Fibroblast of lung (primary cell): ENCODE measurements around the gene PXN. TPM values are rescaled to one million over a fixed set of nuclear protein-coding genes. Genes with fewer than 3 reads are reported as not detected.
"Not testable (repeated sequence)": the region's sequence is repeated elsewhere in the genome, so short reads cannot be mapped to it uniquely, and the experiment has no call there.

Source experiments
- DNase-seq, 2 donors: peaks; one replicate each; pipeline versions ENCODE4 v3.0.0 to v3.0.0-alpha.2; 2010; ENCODE audit warnings: low read depth in 2 of 2
- H2AFZ ChIP-seq: 2 replicates; pipeline ENCODE4 v1.5.1; 2012; ENCODE audit warnings: low read length, control low read depth, inconsistent platforms
- H3K27ac ChIP-seq: 2 replicates; pipeline ENCODE4 v1.5.1; 2011; ENCODE audit warnings: low read length, control low read depth; ENCODE audit not compliant: insufficient read depth
- H3K27me3 ChIP-seq: 2 replicates; pipeline ENCODE4 v1.5.1; 2011; ENCODE audit warnings: mild to moderate bottlenecking, low read length; ENCODE audit not compliant: control insufficient read depth, insufficient read depth
- H3K36me3 ChIP-seq: 2 replicates; pipeline ENCODE4 v1.5.1; 2011; ENCODE audit warnings: low read length; ENCODE audit not compliant: control insufficient read depth, insufficient read depth
- H3K4me1 ChIP-seq: 2 replicates; pipeline ENCODE4 v1.5.1; 2011; ENCODE audit warnings: low read length; ENCODE audit not compliant: control insufficient read depth, insufficient read depth; ENCODE audit errors: extremely low read depth
- H3K4me2 ChIP-seq: 2 replicates; pipeline ENCODE4 v1.5.1; 2011; ENCODE audit warnings: low read length, control low read depth; ENCODE audit not compliant: insufficient read depth; ENCODE audit errors: extremely low read depth
- H3K4me3 ChIP-seq, 4 experiments: fragments of 200-600 bp in 1 of 4; sonication (generic) in 1 of 4; replicated peaks in 1 of 4; 2 replicates each; pipeline ENCODE4 v1.5.1; 2011 to 2016; ENCODE audit warnings: low read length in 4 of 4, low read depth in 3 of 4, mild to moderate bottlenecking in 3 of 4, control low read depth in 2 of 4, inconsistent platforms in 1 of 4, mixed read lengths in 1 of 4; ENCODE audit not compliant: insufficient read depth in 1 of 4; ENCODE audit errors: control extremely low read depth in 1 of 4
- H3K79me2 ChIP-seq: 2 replicates; pipeline ENCODE4 v1.5.1; 2012; ENCODE audit warnings: mild to moderate bottlenecking, low read length, inconsistent platforms; ENCODE audit not compliant: control insufficient read depth, insufficient read depth
- H3K9ac ChIP-seq: 2 replicates; pipeline ENCODE4 v1.5.1; 2011; ENCODE audit warnings: mild to moderate bottlenecking, low read length, control low read depth; ENCODE audit not compliant: insufficient read depth
- H3K9me3 ChIP-seq: 2 replicates; pipeline ENCODE4 v1.5.1; 2012; ENCODE audit warnings: low read depth, low read length; ENCODE audit not compliant: control insufficient read depth, insufficient read depth
- H4K20me1 ChIP-seq: 2 replicates; pipeline ENCODE4 v1.5.1; 2011; ENCODE audit warnings: low read length; ENCODE audit not compliant: control insufficient read depth, insufficient read depth; ENCODE audit errors: extremely low read depth
- EZH2 ChIP-seq: IDR thresholded peaks from 2 replicates; pipeline ENCODE4 v1.5.1; 2012; ENCODE audit warnings: low read length, control low read depth, mild to moderate bottlenecking; ENCODE audit errors: missing control alignments
- polyA plus RNA-seq, 2 donors: library from polyadenylated mRNA; depleted of rRNA in 1 of 2; stranded (reverse) in 1 of 2; unstranded in 1 of 2; fragments of >200 nt; gene quantifications; 2 replicates each; pipeline ENCODE4 v1.2.1, GENCODE V29; 2011 to 2012; ENCODE audit warnings: missing spikeins in 1 of 2
- total RNA-seq: library from RNA; depleted of rRNA; stranded (reverse); fragments of >200 nt; gene quantifications from 2 replicates; pipeline ENCODE4 v1.2.1, GENCODE V29; 2014
- TF ChIP-seq, protein P1 (sequence below), 2 donors: IDR thresholded peaks in 1 of 2; conservative IDR thresholded peaks in 1 of 2; 1 replicate in 1 of 2; 2 replicates in 1 of 2; pipeline ENCODE4 v1.5.1; 2011 to 2012; ENCODE audit warnings: low read length in 2 of 2, control low read depth in 1 of 2, inconsistent platforms in 1 of 2, low read depth in 1 of 2, mild to moderate bottlenecking in 1 of 2

Gene PXN
- total and polyA plus RNA-seq, 2 donors (not counting 1 experiment from before 2014, with no cell fraction given): 21.5 to 31.4 TPM

DNA sequence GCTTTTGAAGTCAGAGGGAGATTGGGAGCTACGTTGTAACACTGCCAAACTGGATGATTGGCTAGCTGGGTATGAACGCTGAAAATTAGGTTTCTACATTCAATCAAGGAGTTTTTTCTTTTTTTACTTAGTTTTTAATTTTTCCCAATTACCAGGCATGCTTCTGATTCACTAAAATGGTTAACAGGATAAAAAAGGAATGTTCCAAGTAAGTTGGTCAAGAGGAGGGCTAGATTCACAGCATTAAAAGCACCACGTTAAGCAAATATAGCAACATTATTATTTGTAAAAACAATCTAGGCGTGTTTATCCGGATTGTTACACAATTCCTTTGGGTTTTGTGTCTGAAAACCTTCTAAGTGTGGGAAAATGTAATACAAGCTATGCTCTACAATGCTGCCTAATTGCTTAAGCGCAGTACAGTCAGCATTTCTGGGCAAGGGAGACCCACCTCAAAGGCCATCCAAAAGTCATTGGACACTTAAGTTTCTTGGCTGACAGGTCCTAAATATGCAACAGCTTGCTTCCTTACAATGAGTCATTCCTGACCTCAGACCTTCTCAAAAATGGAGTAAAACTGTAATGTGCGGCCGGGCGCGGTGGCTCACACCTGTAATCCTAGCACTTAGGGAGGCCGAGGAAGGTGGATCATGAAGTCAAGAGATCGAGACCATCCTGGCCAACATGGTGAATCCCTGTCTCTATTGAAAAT, 65.8 kb downstream of the PXN start:
- no peaks in the 10 kb centered on the region for H3K27me3 ChIP-seq
- no peaks in the 10 kb centered on the region for H4K20me1 ChIP-seq
- peak overlapping the region; percentile 75 to 99 (median 98) for H3K4me3 ChIP-seq
- no peaks in the 10 kb centered on the region for H3K9me3 ChIP-seq
- H3K27ac ChIP-seq: peak overlapping the region; percentile 95
- H2AFZ ChIP-seq: no peak overlapping the region
- peak; percentile 90 to 98 for DNase-seq
- TF ChIP-seq, protein P1, sequence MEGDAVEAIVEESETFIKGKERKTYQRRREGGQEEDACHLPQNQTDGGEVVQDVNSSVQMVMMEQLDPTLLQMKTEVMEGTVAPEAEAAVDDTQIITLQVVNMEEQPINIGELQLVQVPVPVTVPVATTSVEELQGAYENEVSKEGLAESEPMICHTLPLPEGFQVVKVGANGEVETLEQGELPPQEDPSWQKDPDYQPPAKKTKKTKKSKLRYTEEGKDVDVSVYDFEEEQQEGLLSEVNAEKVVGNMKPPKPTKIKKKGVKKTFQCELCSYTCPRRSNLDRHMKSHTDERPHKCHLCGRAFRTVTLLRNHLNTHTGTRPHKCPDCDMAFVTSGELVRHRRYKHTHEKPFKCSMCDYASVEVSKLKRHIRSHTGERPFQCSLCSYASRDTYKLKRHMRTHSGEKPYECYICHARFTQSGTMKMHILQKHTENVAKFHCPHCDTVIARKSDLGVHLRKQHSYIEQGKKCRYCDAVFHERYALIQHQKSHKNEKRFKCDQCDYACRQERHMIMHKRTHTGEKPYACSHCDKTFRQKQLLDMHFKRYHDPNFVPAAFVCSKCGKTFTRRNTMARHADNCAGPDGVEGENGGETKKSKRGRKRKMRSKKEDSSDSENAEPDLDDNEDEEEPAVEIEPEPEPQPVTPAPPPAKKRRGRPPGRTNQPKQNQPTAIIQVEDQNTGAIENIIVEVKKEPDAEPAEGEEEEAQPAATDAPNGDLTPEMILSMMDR (conservative IDR thresholded peaks at IDR 0.05 in 1 of 2, IDR thresholded peaks at IDR 0.05 in 1 of 2; ENCODE audit: low read depth in 1 of 2, low read length in 2 of 2): no peak
- no peak for TF ChIP-seq EZH2
- H3K36me3 ChIP-seq: peaks cover 17% of the 10 kb centered on the region
- H3K79me2 ChIP-seq: peaks cover 40% of the 10 kb centered on the region
- peaks cover 20% of the 10 kb centered on the region for H3K4me1 ChIP-seq
- peak overlapping the region; percentile 98 for H3K9ac ChIP-seq
- peak overlapping the region; percentile 80 for H3K4me2 ChIP-seq

DNA sequence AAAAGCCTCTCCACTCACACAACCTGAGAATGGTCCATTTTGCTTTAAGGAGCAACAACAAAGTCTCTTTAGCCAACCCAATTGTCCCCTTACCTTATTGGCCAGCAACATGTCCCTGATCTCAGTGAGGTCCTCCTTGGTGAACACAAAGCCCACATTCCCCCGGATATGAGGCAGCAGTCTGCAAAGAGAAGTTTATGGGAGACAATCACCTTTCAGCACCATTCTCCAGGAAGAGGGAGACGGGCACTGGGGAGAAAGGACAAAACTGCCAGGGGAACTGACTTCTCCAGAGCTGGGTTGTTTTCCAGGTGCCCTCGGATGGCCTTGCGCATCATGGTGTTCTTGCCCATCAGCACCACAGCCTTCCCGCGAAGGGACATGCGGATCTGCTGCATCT, 66.5 kb downstream of the PXN start:
- DNase-seq: no peak
- no peak overlapping the region for H3K9ac ChIP-seq
- peaks cover 46% of the 10 kb centered on the region for H3K79me2 ChIP-seq
- H4K20me1 ChIP-seq: no peaks in the 10 kb centered on the region
- no peak for TF ChIP-seq EZH2
- H3K4me1 ChIP-seq: peaks cover 21% of the 10 kb centered on the region
- H3K4me2 ChIP-seq: peak overlapping the region; percentile 80
- H3K4me3 ChIP-seq: peak overlapping the region; percentile 75 to 99 (median 98)
- H3K27ac ChIP-seq: peak overlapping the region; percentile 95
- H3K27me3 ChIP-seq: no peaks in the 10 kb centered on the region
- no peak overlapping the region for H2AFZ ChIP-seq
- peaks cover 17% of the 10 kb centered on the region for H3K36me3 ChIP-seq
- H3K9me3 ChIP-seq: no peaks in the 10 kb centered on the region

DNA sequence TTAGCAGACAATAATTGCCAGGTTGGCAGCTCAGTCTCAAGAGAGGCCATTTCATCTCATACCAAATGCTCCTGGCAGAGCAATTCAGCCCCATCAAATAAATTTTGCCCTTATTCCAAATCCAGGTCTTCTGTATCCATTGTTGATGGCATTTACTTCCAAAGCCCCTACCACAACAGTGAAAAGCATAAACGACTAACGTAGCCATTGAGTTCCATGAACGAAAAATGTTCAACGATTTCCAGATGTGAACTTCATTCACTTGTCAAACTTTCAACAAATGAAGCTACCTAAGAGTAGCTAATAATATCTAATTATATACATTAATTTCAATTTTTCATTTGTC, 68.0 kb downstream of the PXN start:
- peak overlapping the region; percentile 45 for H3K4me2 ChIP-seq
- peaks cover 17% of the 10 kb centered on the region for H3K36me3 ChIP-seq
- no peak overlapping the region for H3K9ac ChIP-seq
- no peaks in the 10 kb centered on the region for H4K20me1 ChIP-seq
- no peak overlapping the region for H3K4me3 ChIP-seq
- peaks cover 61% of the 10 kb centered on the region for H3K79me2 ChIP-seq
- H3K27ac ChIP-seq: no peak overlapping the region
- H3K4me1 ChIP-seq: peaks cover 22% of the 10 kb centered on the region
- TF ChIP-seq, protein P1 (conservative IDR thresholded peaks at IDR 0.05 in 1 of 2, IDR thresholded peaks at IDR 0.05 in 1 of 2; ENCODE audit: low read depth in 1 of 2, low read length in 2 of 2): no peak
- no peak for TF ChIP-seq EZH2
- DNase-seq: no peak
- H3K9me3 ChIP-seq: no peaks in the 10 kb centered on the region
- H2AFZ ChIP-seq: no peak overlapping the region
- H3K27me3 ChIP-seq: no peaks in the 10 kb centered on the region

DNA sequence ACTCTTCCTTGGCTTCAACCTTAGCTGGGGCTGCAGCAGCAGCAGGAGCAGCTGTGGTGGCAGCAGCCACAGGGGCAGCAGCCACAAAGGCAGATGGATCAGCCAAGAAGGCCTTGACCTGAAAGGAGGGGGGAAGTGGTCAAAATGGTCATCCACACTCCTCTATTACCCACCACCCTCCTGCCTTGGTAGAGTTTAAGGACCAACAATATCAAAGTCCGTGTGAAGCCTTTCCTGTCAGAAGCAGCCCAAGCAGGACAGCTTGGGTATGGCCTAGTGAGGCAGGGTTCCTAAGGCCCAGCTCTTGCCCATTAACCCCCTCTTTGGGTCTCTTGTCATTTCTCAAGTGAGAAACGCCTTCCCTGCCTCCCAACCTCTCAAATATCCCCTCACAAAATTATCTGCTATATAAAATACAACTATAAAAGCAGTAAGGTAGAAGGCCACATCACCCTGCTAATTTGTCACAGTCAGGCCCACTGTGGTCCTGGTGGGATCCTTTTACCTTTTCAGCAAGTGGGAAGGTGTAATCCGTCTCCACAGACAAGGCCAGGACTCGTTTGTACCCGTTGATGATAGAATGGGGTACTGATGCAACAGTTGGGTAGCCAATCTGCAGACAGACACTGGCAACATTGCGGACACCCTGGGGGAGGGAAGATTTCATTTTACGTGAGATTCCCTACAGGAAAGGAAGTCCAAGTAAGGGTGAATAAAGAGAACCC, 68.6 kb downstream of the PXN start:
- Histone ChIP-seq H3K4me1 (peaks cover 22% of the 10 kb centered on the region), H3K4me2 (peak overlapping the region; percentile 45), H3K79me2 (peaks cover 64% of the 10 kb centered on the region), H3K36me3 (peaks cover 17% of the 10 kb centered on the region)
- H4K20me1 ChIP-seq, H2AFZ ChIP-seq, H3K9ac ChIP-seq, H3K9me3 ChIP-seq, H3K4me3 ChIP-seq, H3K27ac ChIP-seq, DNase-seq, H3K27me3 ChIP-seq: not testable (repeated sequence)
